ENCODE data around the gene LETM1. TPM values are rescaled to one million over a fixed set of nuclear protein-coding genes. Genes with fewer than 3 reads are reported as not detected.
A peak's percentile ranks its signal among the peaks of the same experiment; 100 is the strongest.

Gene LETM1
- total RNA-seq, 1 experiment from 2014 or later: 67.3 TPM

DNA sequence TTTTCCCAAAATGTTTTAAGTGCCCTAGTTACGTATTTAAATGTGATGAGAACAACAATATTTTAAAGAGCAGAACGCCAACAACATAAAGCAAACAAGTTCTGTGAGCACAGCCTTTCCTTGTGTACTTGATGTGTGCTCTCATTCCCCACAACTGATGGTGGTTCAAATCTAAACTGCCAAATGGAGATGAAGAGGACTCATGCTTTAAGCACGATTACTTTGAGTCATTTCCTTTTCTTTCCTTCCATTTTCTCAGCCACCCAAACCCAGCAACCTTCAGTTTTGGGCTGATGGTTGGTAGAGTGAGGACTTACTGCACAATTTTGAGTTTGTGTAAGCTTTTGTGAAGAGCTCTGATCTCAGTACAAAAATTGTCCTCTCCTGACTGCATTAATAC lies 16.9 kb upstream of the LETM1 start (continued):
- TF ChIP-seq POLR2A (IDR thresholded peaks at IDR 0.05; ENCODE audit: borderline replicate concordance, extremely low read depth, insufficient read depth, insufficient read length) (no peak), JUND (IDR thresholded peaks at IDR 0.05) (no peak; the same call in 1 of the 2 replicates), CBX3 (IDR thresholded peaks at IDR 0.05; ENCODE audit: low read depth) (no peak), SIN3A (IDR thresholded peaks at IDR 0.05; ENCODE audit: low read depth) (no peak), SRF (IDR thresholded peaks at IDR 0.05; ENCODE audit: low read depth) (no peak), EGR1 (IDR thresholded peaks at IDR 0.05; ENCODE audit: low read depth) (no peak)
- TF ChIP-seq, protein P1, sequence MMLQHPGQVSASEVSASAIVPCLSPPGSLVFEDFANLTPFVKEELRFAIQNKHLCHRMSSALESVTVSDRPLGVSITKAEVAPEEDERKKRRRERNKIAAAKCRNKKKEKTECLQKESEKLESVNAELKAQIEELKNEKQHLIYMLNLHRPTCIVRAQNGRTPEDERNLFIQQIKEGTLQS (IDR thresholded peaks at IDR 0.05): no peak

DNA sequence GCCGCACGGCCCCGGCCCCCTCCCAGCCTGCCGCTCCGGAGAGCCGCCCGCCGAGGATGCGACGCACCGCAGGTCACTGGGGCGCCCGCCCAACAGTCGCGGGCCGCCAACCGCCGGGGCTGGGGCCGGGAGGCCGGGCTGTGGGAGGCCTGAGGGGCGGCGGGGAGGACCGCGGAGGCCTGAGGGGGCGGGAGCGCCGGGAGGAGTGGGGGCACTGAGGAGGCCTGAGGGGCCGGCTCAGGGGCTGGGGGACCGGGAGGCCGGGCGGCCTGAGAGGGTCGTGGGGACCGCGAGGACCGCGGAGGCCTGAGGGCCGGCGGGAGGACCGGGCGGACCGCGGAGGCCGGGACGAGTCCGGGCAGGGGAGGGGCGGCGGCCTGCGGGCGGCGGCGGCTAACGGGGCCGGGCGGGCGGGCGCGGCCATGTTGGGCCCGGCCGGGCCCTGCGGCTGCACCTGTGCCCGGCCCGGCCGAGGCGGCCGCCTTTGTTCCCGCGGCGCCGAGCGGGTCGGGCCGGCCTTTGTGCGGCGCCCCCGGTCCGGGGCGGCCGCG lies 15.6 kb upstream of the LETM1 start:
- peak; percentile 8 for ATAC-seq
- Histone ChIP-seq H3K27me3 (ENCODE audit: insufficient read depth, low read length) (no peaks in the 10 kb centered on the region), H3K9me3 (ENCODE audit: control insufficient read depth in 1 of 2, insufficient read depth in 1 of 2, low read depth in 1 of 2, low read length in 2 of 2) (no peaks in the 10 kb centered on the region), H3K9me2 (ENCODE audit: insufficient read depth) (no peaks in the 10 kb centered on the region), H3K4me1 (ENCODE audit: control insufficient read depth in 1 of 2, insufficient read depth in 2 of 2, low read length in 2 of 2) (peaks cover 26 to 52% of the 10 kb centered on the region in 2 experiments), H3K4me3 (replicated peaks in 1 of 2; ENCODE audit: low read depth in 1 of 2, low read length in 2 of 2) (peak overlapping the region; percentile 70 to 92), H4K20me1 (ENCODE audit: insufficient read depth) (peaks cover 3% of the 10 kb centered on the region; the same call in 1 of the 2 replicates), H3K36me3 (ENCODE audit: control insufficient read depth in 1 of 2, insufficient read depth in 2 of 2, low read length in 2 of 2) (no peaks in the 10 kb centered on the region), H3K79me2 (ENCODE audit: insufficient read depth, low read length) (peaks cover 47% of the 10 kb centered on the region), H2AFZ (ENCODE audit: low read depth, low read length, poor library complexity, severe bottlenecking) (no peak overlapping the region), H3K27ac (ENCODE audit: low read depth, low read length) (peak overlapping the region; percentile 84), H3K9ac (ENCODE audit: low read length) (peak overlapping the region; percentile 88), H3K4me2 (ENCODE audit: low read length) (peak overlapping the region; percentile 76)
- POLR2A ChIA-PET: no interaction called here
- intact Hi-C loops (cut with micrococcal nuclease): no loop called here
- no TSS peak for BruUV-seq (replicated peaks)
- DNase-seq (ENCODE audit: low read depth, low spot score): no peak
- CTCF ChIA-PET: no interaction called here
- RAD21 ChIA-PET (ENCODE audit: low non-redundant PET in 1 of 2, low total read pairs in 2 of 2, uncharacterized antibody in 2 of 2, unreplicated experiment in 2 of 2): no interaction called here
- TF ChIP-seq POLR2AphosphoS5 (IDR thresholded peaks at IDR 0.05; ENCODE audit: low read depth, low read length) (no peak), ZFX (IDR thresholded peaks at IDR 0.05) (peak; percentile 93), CBX3 (IDR thresholded peaks at IDR 0.05; ENCODE audit: low read depth) (no peak), EZH2phosphoT487 (IDR thresholded peaks at IDR 0.05; ENCODE audit: borderline replicate concordance) (no peak), POLR2A (IDR thresholded peaks at IDR 0.05; ENCODE audit: borderline replicate concordance, extremely low read depth, insufficient read depth, insufficient read length) (peak; percentile 21), ZNF274 (IDR thresholded peaks at IDR 0.05; ENCODE audit: low read depth, low read length) (no peak), YY1 (IDR thresholded peaks at IDR 0.05; ENCODE audit: extremely low read depth, insufficient replicate concordance, low read depth, low read length) (no peak), TCF7L2 (IDR thresholded peaks at IDR 0.05; ENCODE audit: borderline replicate concordance, extremely low read depth, insufficient read depth, insufficient read length) (peak; percentile 27), RAD21 (IDR thresholded peaks at IDR 0.05; ENCODE audit: low read depth) (no peak), SRF (IDR thresholded peaks at IDR 0.05; ENCODE audit: low read depth) (no peak), ELF1 (IDR thresholded peaks at IDR 0.05; ENCODE audit: borderline replicate concordance, low read depth) (no peak), SIN3A (IDR thresholded peaks at IDR 0.05; ENCODE audit: low read depth) (no peak), CEBPB (IDR thresholded peaks at IDR 0.05; ENCODE audit: low read depth) (no peak), JUND (IDR thresholded peaks at IDR 0.05) (no peak), EZH2 (IDR thresholded peaks at IDR 0.05) (no peak)
- TF ChIP-seq, protein P2, sequence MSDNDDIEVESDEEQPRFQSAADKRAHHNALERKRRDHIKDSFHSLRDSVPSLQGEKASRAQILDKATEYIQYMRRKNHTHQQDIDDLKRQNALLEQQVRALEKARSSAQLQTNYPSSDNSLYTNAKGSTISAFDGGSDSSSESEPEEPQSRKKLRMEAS (IDR thresholded peaks at IDR 0.05): no peak
- TF ChIP-seq, protein P3, sequence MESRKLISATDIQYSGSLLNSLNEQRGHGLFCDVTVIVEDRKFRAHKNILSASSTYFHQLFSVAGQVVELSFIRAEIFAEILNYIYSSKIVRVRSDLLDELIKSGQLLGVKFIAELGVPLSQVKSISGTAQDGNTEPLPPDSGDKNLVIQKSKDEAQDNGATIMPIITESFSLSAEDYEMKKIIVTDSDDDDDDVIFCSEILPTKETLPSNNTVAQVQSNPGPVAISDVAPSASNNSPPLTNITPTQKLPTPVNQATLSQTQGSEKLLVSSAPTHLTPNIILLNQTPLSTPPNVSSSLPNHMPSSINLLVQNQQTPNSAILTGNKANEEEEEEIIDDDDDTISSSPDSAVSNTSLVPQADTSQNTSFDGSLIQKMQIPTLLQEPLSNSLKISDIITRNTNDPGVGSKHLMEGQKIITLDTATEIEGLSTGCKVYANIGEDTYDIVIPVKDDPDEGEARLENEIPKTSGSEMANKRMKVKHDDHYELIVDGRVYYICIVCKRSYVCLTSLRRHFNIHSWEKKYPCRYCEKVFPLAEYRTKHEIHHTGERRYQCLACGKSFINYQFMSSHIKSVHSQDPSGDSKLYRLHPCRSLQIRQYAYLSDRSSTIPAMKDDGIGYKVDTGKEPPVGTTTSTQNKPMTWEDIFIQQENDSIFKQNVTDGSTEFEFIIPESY (IDR thresholded peaks at IDR 0.05; ENCODE audit: extremely low read depth, insufficient replicate concordance, low read length): no peak
- TF ChIP-seq, protein P1 (IDR thresholded peaks at IDR 0.05): no peak
